Glomerular endothelial cell (primary cell): ENCODE results near the gene NELL2. TPM values are rescaled to one million over a fixed set of nuclear protein-coding genes. Genes with fewer than 3 reads are reported as not detected.
"Not testable (repeated sequence)": the region's sequence is repeated elsewhere in the genome, so short reads cannot be mapped to it uniquely, and the experiment has no call there.

Experiments
- DNase-seq: peaks from one replicate; pipeline ENCODE4 v3.0.0-alpha.2; 2011; ENCODE audit warnings: low read depth, low spot score; ENCODE audit errors: extremely low read depth
- total RNA-seq: library from RNA; depleted of rRNA; stranded (reverse); fragments of >200 nt; gene quantifications from 2 replicates; pipeline ENCODE4 v1.2.3, GENCODE V29; 2015

Gene NELL2
- total RNA-seq, 1 donor from 2014 or later = 0.35 TPM

- DNase-seq = no peak
Observed at GRCh38 chr12:44847888-44848702, 28.0 kb downstream of the NELL2 start.

- DNase-seq = no peak
Observed at GRCh38 chr12:44847403-44847802, 28.7 kb downstream of the NELL2 start.

DNA sequence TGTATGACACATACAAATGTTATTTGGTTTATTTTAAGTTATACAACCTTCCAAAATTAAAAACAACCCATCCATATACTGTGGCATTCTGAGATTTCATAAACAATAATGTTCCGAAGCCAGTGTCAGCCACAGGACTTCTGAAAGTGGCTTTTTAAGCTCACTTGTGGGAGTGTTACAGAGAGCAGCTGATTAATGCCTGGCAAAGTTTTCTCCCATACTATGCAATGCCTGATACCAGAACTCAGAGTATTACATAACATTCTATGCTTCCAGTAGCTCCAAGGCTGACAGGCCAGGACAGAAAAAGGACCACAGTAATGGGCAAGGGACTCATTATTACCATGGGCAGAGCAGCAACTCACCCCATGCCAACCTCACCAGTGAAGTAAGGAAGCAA is 29.3 kb downstream of the NELL2 start:
- no peak for DNase-seq

DNA sequence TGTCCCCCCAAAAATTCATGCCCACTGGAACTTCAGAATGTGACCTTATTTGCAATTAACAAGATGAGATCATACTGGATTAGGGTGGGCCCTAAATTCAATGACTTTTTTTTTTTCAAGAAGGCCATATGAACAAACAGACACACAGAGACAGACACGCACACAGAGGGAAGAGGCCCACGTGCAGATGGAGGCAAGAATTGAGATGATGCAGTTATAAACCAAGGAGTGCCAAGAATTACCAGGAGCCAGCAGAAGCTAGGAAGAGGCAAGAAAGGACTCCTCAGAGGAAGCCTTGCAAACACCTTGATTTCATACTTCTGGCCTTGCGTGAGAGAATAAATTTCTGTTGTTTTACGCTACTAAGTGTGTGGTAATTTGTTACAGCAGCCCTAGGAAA is 33.4 kb downstream of the NELL2 start:
- no peak for DNase-seq

DNA sequence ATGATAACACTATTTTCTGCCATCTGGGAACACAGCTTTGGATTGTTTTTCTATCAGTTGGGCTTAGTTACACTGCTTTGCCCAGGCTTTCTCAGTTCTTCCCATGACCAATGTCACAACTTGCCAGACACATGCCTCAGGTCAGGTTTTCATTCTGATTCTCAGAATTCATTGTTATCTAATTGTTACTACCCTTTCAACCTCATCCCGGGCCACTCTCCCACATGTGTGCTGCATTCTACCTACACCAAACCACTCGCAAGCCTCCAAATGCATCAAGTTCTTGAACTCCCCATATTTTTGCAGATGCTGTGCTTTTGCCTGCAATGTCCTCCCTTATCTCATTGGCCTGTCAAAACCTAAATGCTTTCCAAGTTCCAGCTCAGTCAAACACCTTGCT is 36.3 kb downstream of the NELL2 start:
- DNase-seq = no peak

- DNase-seq = no peak
Observed at GRCh38 chr12:44837114-44837755, 38.9 kb downstream of the NELL2 start.

DNA sequence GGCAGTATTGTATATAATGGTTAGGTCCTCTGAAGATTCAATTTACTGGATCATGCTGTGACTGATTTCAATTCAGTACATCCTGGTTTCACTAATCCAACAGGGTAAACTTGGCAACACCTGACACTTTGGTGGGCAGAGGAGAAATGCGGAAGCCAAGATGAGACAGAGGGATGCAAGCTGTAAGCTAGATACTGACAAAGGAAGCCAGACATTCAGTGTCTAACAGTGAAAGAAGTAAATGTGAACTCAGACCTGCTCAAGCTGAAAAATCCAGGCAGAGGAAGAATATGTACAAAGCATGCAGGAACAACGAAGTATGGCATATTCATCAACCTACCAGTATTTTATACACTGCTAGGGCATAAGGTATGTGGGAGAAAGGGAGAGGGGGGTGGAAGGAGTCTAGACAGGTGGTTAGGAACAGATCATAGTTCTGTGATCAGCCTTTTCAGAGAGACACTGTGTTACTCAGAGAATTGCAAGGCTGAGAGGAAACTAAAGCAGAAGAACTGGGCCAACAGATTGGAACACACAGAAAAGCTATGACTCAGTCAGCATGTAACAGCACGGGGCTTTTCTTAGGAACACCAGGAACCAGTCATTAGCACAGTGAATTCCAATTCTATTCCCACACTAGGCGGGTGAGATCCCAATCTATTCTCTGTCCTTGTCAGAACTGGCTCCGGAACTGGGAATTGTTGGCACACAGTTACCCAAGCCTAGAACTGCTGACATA is 40.3 kb downstream of the NELL2 start:
- no peak for DNase-seq

DNA sequence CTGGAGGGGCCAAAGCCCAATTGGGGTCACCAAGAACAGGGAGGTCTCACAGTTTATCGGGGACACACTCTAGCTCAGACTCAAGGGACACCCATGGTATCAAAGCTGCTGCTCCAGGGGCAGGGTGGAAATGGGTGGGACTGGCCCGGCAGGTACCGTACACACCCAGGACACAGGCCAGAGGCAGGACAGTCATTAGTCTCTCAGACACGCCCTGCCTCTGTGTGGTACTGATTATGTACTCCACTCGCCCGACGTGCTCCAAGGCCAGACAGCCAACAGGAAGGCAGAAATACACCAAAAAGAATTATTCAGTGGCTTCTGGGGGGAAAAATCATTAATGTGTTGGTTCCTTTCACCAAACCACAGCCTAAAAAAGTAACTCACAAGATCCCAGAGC is 41.1 kb downstream of the NELL2 start:
- DNase-seq = not testable (repeated sequence)

- DNase-seq = no peak
Observed at GRCh38 chr12:44833561-44833960, 42.6 kb downstream of the NELL2 start.

DNA sequence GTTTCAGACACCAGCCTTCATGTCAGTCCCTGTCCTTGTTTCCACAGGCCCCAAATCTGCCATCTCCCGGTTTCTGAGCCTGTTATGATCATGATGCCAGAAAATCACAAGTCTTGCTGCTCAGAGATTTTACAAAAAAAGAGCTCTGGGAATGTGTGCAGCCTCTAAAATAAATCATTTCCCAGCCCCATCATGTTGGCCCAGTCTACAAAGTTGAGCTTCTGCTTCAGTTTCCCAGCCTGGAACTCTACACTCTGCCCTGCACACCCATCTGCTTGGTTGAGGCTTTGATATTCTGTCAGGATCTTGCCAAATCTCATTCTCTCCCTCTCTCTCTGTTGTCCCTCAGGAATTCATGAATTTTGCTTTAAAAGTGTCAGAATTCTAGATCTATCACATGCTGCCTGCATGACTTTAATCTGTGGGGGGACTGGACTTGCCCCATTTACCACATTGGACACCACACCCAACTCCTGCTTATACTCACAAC is 45.5 kb downstream of the NELL2 start:
- DNase-seq = no peak

GRCh38 chr12:44829045-44829444 is 47.1 kb downstream of the NELL2 start:
- no peak for DNase-seq

DNA sequence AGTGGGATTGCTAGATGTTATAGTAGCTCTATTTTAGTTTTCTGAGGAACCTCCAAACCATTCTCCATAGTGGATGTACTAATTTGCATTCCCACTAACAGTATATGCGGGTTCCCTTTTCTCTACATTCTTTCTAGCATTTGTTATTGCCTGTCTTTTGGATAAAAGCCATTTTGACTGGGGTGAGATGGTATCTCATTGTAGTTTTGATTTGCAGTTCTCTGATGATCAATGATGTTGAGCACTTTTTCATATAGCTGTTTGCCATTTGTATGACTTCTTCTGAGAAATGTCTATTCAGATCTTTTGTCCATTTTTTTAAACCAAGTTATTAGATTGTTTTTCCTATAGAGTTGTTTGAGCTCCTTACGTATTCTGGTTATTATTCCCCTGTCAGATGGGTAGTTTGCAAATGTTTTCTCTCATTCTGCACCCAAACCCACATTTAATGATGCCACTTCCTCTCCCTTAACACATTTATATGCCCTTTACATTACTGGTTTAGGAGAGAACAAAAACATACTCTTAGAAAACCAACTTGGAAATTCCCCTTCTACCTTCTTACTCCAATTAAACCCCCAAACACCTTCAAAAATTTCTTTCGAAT is 48.2 kb downstream of the NELL2 start:
- no peak for DNase-seq

GRCh38 chr12:44821702-44822101 is 54.4 kb downstream of the NELL2 start:
- DNase-seq = not testable (repeated sequence)

- no peak for DNase-seq
Observed at GRCh38 chr12:44819884-44820283, 56.2 kb downstream of the NELL2 start.

DNA sequence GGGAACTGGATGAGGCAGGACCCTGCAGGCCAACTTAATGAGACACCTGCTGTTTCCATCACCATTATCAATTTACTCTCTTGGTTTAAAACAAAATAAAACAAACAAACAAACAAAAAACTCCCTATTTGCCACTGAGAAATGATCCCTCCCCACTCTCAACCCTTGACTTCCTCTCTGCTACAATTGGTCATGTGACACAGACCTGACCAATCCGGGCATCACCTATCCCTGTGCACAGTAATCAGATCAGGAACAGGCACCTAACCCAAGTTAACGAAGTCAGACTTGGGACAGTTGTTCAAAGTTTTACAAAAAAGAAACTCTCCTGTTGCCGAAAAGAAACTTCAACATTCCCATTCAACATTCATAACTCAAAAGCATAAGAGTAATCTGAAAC is 58.4 kb downstream of the NELL2 start:
- DNase-seq = no peak

DNA sequence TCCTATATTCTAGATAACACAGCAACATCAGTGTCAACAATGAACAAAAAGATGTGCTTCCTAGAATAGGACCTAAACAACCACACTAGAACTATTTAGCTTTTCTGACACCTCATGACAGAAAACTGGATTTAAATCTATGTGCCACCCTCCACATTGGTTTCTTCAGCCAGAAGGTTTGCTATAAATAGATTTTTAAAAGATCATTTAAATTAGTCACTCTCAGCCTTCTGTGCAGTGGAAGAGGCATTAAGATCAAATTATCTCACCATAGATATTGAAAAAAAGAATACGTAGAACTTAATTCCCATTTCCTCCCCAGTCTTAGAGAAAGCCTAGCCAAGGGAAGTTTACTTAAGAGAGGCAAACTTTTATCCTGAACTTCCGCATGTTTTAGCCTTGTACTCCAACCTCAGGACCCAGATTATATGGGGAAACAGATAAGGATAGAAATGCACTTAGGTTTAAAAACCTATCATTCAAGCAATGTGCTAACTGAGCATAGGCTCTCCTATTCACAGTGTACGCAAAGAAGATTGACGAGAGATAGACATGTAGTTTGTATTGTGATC is 59.6 kb downstream of the NELL2 start:
- no peak for DNase-seq

DNA sequence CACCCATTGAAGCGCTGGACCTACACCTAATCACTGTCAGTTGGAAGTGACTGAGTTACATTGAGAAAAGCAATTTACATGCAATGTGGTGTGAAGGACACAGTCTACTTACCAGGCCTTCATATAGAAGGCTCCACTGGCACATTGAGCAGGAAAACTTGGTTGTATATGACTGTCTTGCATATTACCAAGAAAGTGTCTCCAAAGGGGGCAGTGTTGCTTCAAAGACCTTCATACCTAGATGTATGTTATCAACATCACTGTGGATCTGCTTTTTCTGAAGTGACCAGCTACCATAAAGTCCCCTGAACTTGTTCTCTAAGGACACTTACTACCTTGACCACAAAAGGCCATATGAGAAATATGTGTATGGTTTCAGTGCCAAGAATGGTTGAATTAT is 64.1 kb downstream of the NELL2 start:
- DNase-seq = no peak

DNA sequence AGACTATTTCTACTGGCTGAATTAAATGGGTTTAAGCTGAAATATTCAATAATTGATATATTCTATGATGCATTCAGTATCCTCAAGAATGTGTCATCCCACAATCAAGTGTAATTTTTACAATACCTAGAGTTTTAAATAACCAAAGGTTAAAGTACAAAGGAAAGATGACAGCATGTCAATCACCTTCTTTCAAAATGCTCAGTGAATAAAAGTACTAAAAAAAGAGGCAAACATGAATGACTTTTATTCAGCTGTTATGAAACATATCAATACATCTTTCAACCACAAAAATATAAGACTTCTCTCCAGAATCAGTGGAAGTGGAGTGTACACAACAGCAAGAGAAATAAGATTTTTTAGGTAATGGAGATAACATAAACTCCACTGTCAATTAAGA is 72.0 kb downstream of the NELL2 start:
- no peak for DNase-seq

GRCh38 chr12:44795970-44796369 is 80.1 kb downstream of the NELL2 start:
- no peak for DNase-seq

DNA sequence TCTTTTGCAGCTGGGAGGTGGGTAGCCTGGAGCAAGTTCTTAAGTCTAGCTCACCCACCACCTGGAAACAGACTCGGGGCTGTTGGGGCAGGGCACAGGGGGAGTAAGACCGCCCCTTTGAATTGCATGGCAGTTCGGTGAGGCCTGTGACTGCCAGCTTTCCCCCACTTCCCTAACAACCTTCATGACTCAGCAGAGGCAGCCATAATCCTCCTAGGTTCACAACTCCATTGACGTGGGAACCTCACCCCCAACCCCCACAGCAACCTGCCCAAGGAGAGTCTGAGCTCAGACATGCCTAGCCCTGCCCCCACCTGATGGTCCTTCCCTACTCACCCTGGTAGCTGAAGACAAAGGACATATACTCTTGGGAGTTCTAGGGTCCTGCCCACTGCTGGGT is 87.4 kb downstream of the NELL2 start:
- DNase-seq = no peak
